Panc1 (cell line): ENCODE measurements around the gene ABHD12. TPM values are rescaled to one million over a fixed set of nuclear protein-coding genes. Genes with fewer than 3 reads are reported as not detected.

Experiments
- ATAC-seq: fragments of 200-7000 bp; cut with Tn5 transposase; 2 replicates; pipeline ENCODE4 v1.9.1; 2020; ENCODE audit warnings: mild to moderate bottlenecking, moderate library complexity
- BruUV-seq: library from RNA; stranded (reverse); fragments of 400-500 nt; replicated peaks from 2 replicates; lab custom pipeline; 2021; lab: Mats Ljungman, UMichigan
- CTCF ChIA-PET: fragments of 300-600 bp; sonication (Branson Sonifier 250); formaldehyde crosslinking; loops from one replicate; lab custom pipeline; 2022; ENCODE audit warnings: antibody characterized with exemption; lab: Charles Lee
- POLR2A ChIA-PET: fragments of 300-600 bp; sonication (Branson Sonifier 250); formaldehyde crosslinking; loops from one replicate; lab custom pipeline; 2022; ENCODE audit warnings: antibody characterized with exemption; lab: Charles Lee
- DNase-seq: peaks from one replicate; pipeline ENCODE4 v3.0.0-alpha.2; 2010; ENCODE audit warnings: low read depth, low spot score
- H3K27ac ChIP-seq: 2 replicates; pipeline ENCODE4 v1.5.1; 2011; ENCODE audit warnings: mild to moderate bottlenecking, low read length, inconsistent platforms
- H3K27me3 ChIP-seq: fragments of 200-500 bp; sonication (Bioruptor generic); 2 replicates; pipeline ENCODE4 v1.6.0; 2014; ENCODE audit warnings: low read length, inconsistent platforms; ENCODE audit not compliant: control insufficient read depth, insufficient read depth
- H3K36me3 ChIP-seq: fragments of 200-500 bp; sonication (Bioruptor generic); 2 replicates; pipeline ENCODE4 v1.5.1; 2014; ENCODE audit warnings: inconsistent platforms, mild to moderate bottlenecking, low read length, moderate library complexity; ENCODE audit not compliant: control insufficient read depth, insufficient read depth
- H3K4me1 ChIP-seq: 2 replicates; pipeline ENCODE4 v1.5.1; 2011; ENCODE audit warnings: inconsistent platforms, mild to moderate bottlenecking, low read length, moderate library complexity; ENCODE audit not compliant: control insufficient read depth, insufficient read depth
- H3K4me3 ChIP-seq, 2 experiments: 2 replicates each; pipeline ENCODE4 v1.5.1; 2011 to 2012; ENCODE audit warnings: low read depth in 2 of 2, low read length in 2 of 2, mild to moderate bottlenecking in 2 of 2, inconsistent platforms in 1 of 2, moderate library complexity in 1 of 2
- H3K9me3 ChIP-seq: fragments of 200-500 bp; sonication (Bioruptor generic); 2 replicates; pipeline ENCODE4 v1.5.1; 2014; ENCODE audit warnings: low read depth, mild to moderate bottlenecking, inconsistent platforms, low read length, moderate library complexity; ENCODE audit not compliant: control insufficient read depth, insufficient read depth
- POLR2AphosphoS5 ChIP-seq: IDR thresholded peaks from 2 replicates; pipeline ENCODE4 v1.6.1; 2012; ENCODE audit warnings: mild to moderate bottlenecking, low read depth, low read length, moderate library complexity
- SIN3A ChIP-seq: IDR thresholded peaks from 2 replicates; pipeline ENCODE4 v1.6.1; 2012; ENCODE audit warnings: low read depth, mild to moderate bottlenecking, low read length, moderate library complexity, borderline replicate concordance; ENCODE audit not compliant: insufficient read depth
- TCF7L2 ChIP-seq: IDR thresholded peaks from 2 replicates; pipeline ENCODE4 v1.6.1; 2011; ENCODE audit warnings: mild to moderate bottlenecking, low read depth, low read length, inconsistent platforms
- in situ Hi-C: cut with HindIII; loops from 2 replicates; pipeline ENCODE4 v1.10.0; 2016; ENCODE audit warnings: low sequenced_read_pairs, low pct_unique_long_range_greater_than_20kb
- intact Hi-C: fragments of 100-400 bp; cut with micrococcal nuclease; formaldehyde crosslinking; loops from one replicate; pipeline ENCODE4 v1.10.0; 2022; ENCODE audit not compliant: unreplicated experiment
- total RNA-seq: library from RNA; stranded (reverse); gene quantifications from one replicate; pipeline ENCODE4 v1.2.1, GENCODE V29; 2021; ENCODE audit not compliant: unreplicated experiment
- TF ChIP-seq, protein P1 (sequence below): fragments of 450-650 bp; IDR thresholded peaks from 2 replicates; pipeline ENCODE4 v1.5.1; 2017; ENCODE audit warnings: mild to moderate bottlenecking
- TF ChIP-seq, protein P2 (sequence below), 2 experiments: IDR thresholded peaks; 2 replicates each; pipeline ENCODE4 v1.6.1; 2011 to 2012; ENCODE audit warnings: low read depth in 2 of 2, control low read depth in 1 of 2, low read length in 1 of 2, mild to moderate bottlenecking in 1 of 2, moderate library complexity in 1 of 2; ENCODE audit not compliant: insufficient read depth in 1 of 2

Gene ABHD12
- total RNA-seq, 1 experiment from 2014 or later: 90.9 TPM

DNA sequence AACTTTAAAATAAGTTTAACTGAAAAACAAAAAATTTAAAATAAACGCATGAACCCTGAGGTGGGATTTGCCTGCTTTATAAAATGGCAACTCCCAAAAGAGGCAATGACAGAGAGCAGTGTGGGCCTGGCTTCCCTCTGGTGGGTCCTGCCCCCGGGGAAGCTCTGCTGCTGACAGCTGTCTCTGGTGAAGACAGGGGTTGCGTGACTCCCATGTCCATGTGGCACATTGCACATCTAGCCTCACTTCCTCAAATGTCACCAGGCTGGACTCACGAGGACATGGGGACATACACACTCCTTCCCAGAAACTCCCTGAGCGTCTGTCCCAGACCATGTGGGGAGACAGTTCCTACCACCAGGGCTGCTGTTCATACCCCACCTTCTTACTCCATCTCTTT, 66.2 kb downstream of the ABHD12 start:
- DNase-seq (no peak), ATAC-seq (no peak)
- in situ Hi-C loops (no loop called here), intact Hi-C loops (no loop called here)
- CTCF ChIA-PET: interaction anchor here (1.0 kb wide), 1 partner anchor 75 kb away, joined by 3 read pairs; no protein-coding TSS in a partner anchor
- Histone ChIP-seq H3K36me3 (no peaks in the 10 kb centered on the region), H3K9me3 (no peaks in the 10 kb centered on the region), H3K4me3 (no peak overlapping the region), H3K27me3 (no peaks in the 10 kb centered on the region), H3K4me1 (peaks cover 6% of the 10 kb centered on the region; the same call in 1 of the 2 replicates), H3K27ac (no peak overlapping the region)
- POLR2A ChIA-PET: no interaction called here
- no TSS peak for BruUV-seq
- TF ChIP-seq SIN3A (no peak), POLR2AphosphoS5 (no peak), TCF7L2 (no peak)
- TF ChIP-seq, protein P1, sequence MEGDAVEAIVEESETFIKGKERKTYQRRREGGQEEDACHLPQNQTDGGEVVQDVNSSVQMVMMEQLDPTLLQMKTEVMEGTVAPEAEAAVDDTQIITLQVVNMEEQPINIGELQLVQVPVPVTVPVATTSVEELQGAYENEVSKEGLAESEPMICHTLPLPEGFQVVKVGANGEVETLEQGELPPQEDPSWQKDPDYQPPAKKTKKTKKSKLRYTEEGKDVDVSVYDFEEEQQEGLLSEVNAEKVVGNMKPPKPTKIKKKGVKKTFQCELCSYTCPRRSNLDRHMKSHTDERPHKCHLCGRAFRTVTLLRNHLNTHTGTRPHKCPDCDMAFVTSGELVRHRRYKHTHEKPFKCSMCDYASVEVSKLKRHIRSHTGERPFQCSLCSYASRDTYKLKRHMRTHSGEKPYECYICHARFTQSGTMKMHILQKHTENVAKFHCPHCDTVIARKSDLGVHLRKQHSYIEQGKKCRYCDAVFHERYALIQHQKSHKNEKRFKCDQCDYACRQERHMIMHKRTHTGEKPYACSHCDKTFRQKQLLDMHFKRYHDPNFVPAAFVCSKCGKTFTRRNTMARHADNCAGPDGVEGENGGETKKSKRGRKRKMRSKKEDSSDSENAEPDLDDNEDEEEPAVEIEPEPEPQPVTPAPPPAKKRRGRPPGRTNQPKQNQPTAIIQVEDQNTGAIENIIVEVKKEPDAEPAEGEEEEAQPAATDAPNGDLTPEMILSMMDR: no peak
- TF ChIP-seq, protein P2, sequence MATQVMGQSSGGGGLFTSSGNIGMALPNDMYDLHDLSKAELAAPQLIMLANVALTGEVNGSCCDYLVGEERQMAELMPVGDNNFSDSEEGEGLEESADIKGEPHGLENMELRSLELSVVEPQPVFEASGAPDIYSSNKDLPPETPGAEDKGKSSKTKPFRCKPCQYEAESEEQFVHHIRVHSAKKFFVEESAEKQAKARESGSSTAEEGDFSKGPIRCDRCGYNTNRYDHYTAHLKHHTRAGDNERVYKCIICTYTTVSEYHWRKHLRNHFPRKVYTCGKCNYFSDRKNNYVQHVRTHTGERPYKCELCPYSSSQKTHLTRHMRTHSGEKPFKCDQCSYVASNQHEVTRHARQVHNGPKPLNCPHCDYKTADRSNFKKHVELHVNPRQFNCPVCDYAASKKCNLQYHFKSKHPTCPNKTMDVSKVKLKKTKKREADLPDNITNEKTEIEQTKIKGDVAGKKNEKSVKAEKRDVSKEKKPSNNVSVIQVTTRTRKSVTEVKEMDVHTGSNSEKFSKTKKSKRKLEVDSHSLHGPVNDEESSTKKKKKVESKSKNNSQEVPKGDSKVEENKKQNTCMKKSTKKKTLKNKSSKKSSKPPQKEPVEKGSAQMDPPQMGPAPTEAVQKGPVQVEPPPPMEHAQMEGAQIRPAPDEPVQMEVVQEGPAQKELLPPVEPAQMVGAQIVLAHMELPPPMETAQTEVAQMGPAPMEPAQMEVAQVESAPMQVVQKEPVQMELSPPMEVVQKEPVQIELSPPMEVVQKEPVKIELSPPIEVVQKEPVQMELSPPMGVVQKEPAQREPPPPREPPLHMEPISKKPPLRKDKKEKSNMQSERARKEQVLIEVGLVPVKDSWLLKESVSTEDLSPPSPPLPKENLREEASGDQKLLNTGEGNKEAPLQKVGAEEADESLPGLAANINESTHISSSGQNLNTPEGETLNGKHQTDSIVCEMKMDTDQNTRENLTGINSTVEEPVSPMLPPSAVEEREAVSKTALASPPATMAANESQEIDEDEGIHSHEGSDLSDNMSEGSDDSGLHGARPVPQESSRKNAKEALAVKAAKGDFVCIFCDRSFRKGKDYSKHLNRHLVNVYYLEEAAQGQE (IDR thresholded peaks at IDR 0.05; ENCODE audit: insufficient read depth in 1 of 2, low read depth in 2 of 2, low read length in 1 of 2): no peak

DNA sequence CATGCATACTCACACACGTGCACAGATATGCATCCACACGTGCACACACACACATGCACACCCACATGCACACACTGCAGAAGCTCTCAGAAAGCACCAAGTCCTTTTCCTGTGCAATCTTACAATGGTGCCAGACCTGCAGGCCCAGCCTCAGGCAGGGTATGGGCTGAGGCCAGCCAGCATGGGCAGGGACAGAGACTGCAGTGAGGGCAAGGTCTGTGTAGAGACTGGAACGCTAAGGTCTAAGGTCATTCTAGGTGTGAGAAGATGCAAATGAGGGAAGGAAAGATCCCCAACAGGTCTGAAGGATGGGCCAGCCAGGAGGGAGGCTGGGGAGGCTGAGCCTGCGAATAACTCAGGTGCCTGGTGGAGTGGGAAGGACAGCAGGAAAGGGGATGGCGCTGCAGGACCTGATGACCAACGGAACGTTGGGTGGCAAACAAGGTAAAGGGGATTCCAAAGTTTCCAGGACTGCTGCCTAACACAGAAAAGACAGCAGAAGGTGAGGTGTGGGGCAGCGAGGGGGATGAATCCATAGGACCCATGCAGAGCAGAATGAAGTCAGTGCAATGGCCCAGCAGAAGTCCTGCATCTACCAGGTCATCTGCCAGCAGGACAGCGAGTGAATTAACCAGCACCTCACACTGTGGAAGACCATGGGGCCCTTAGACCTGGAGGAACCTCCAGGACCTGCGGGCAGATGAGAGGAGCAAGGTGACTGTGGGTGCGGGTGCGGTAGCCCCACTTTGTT, 67.0 kb downstream of the ABHD12 start:
- H3K4me1 ChIP-seq: peaks cover 10% of the 10 kb centered on the region
- intact Hi-C loops: no loop called here
- in situ Hi-C loops: no loop called here
- no peaks in the 10 kb centered on the region for H3K9me3 ChIP-seq
- no TSS peak for BruUV-seq
- ChIA-PET CTCF (no interaction called here), POLR2A (no interaction called here)
- ATAC-seq: no peak
- DNase-seq: no peak
- TF ChIP-seq POLR2AphosphoS5: no peak
- no peaks in the 10 kb centered on the region for H3K36me3 ChIP-seq
- H3K4me3 ChIP-seq: no peak overlapping the region
- no peak overlapping the region for H3K27ac ChIP-seq
- H3K27me3 ChIP-seq: no peaks in the 10 kb centered on the region

DNA sequence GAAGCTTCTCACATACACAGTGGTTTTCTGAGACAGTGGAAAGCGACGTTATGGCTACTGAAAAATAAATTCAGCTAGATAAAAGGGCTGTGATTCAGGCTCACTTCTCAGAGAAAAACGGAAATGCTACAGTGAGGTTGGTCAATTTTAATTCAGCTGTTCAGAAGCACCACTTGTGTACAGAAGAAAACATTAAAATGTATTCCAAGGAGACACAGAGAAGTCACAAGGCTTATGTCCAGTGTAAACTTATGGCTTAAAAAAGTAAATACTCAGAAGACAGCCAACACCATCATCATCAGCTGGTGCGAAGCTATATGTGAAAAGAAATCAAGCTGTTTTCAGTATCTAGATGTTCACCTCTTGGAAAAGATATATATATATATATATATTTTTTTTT, 68.6 kb downstream of the ABHD12 start:
- H3K4me1 ChIP-seq: peaks cover 7% of the 10 kb centered on the region
- in situ Hi-C loops (no loop called here), intact Hi-C loops (no loop called here)
- ChIA-PET CTCF (interaction anchor here (0.6 kb wide), 1 partner anchor 437 kb away, joined by 8 read pairs; no protein-coding TSS in a partner anchor), POLR2A (no interaction called here)
- H3K27ac ChIP-seq: no peak overlapping the region
- no peaks in the 10 kb centered on the region for H3K27me3 ChIP-seq
- DNase-seq (no peak), ATAC-seq (no peak)
- BruUV-seq: no TSS peak
- TF ChIP-seq, protein P1: no peak
- TF ChIP-seq, protein P2 (IDR thresholded peaks at IDR 0.05; ENCODE audit: insufficient read depth in 1 of 2, low read depth in 2 of 2, low read length in 1 of 2): no peak
- H3K9me3 ChIP-seq: no peaks in the 10 kb centered on the region
- H3K36me3 ChIP-seq: no peaks in the 10 kb centered on the region
- no peak overlapping the region for H3K4me3 ChIP-seq
